HG02840 (cell line): ENCODE data around the gene BIK.

Experiments
- ATAC-seq: cut with Tn5 transposase; IDR thresholded peaks from one replicate; pipeline ENCODE4 v1.9.1; 2021; ENCODE audit warnings: mild to moderate bottlenecking, moderate library complexity, moderate number of reproducible peaks; ENCODE audit not compliant: unreplicated experiment, low FRiP score

The BIK gene

GRCh38 chr22:43176090-43176489 is 65.5 kb downstream of the BIK start:
- ATAC-seq = no peak

GRCh38 chr22:43177479-43177878 is 66.9 kb downstream of the BIK start:
- no peak for ATAC-seq
